ENCODE results near the gene CASZ1.

CASZ1 gene

GRCh38 chr1:10745886-10746455 is 50.5 kb downstream of the CASZ1 start:
- DNase-seq = no peak

- no peak for DNase-seq
Observed at GRCh38 chr1:10745383-10745782, 51.1 kb downstream of the CASZ1 start.

- no peak for DNase-seq
Observed at GRCh38 chr1:10744654-10745238, 51.7 kb downstream of the CASZ1 start.

- no peak for DNase-seq
Observed at GRCh38 chr1:10744029-10744428, 52.4 kb downstream of the CASZ1 start.

GRCh38 chr1:10741696-10742095 is 54.8 kb downstream of the CASZ1 start:
- no peak for DNase-seq

- DNase-seq = no peak
Observed at GRCh38 chr1:10740123-10740522, 56.3 kb downstream of the CASZ1 start.

GRCh38 chr1:10739589-10739988 is 56.9 kb downstream of the CASZ1 start:
- DNase-seq = no peak

GRCh38 chr1:10738061-10739058 is 58.1 kb downstream of the CASZ1 start:
- DNase-seq = no peak

GRCh38 chr1:10737651-10738050 is 58.8 kb downstream of the CASZ1 start:
- DNase-seq = no peak

- no peak for DNase-seq
Observed at GRCh38 chr1:10736634-10737586, 59.5 kb downstream of the CASZ1 start.

GRCh38 chr1:10735563-10736305 is 60.7 kb downstream of the CASZ1 start:
- no peak for DNase-seq

GRCh38 chr1:10734962-10735544 is 61.4 kb downstream of the CASZ1 start:
- DNase-seq = no peak

GRCh38 chr1:10734375-10734774 is 62.1 kb downstream of the CASZ1 start:
- DNase-seq = no peak

GRCh38 chr1:10733474-10734366 is 62.7 kb downstream of the CASZ1 start:
- DNase-seq = peak; percentile 76

- peak; percentile 6 for DNase-seq
Observed at GRCh38 chr1:10730985-10731384, 65.5 kb downstream of the CASZ1 start.

- DNase-seq = no peak
Observed at GRCh38 chr1:10728595-10729410, 67.6 kb downstream of the CASZ1 start.

- DNase-seq = no peak
Observed at GRCh38 chr1:10727751-10728232, 68.7 kb downstream of the CASZ1 start.

GRCh38 chr1:10726355-10726754 is 70.1 kb downstream of the CASZ1 start:
- no peak for DNase-seq
